GM19468 (cell line): Measurements from ENCODE around the gene SECISBP2L.

ENCODE experiments used
- ATAC-seq: cut with Tn5 transposase; IDR thresholded peaks from one replicate; pipeline ENCODE4 v1.9.1; 2021; ENCODE audit warnings: mild to moderate bottlenecking, moderate library complexity, moderate number of reproducible peaks; ENCODE audit not compliant: unreplicated experiment; ENCODE audit errors: extremely low read depth

SECISBP2L gene

GRCh38 chr15:48967336-48967735 lies 78.9 kb downstream of the SECISBP2L start:
- no peak for ATAC-seq

- peak; percentile 64 for ATAC-seq
These were observed 79.5 kb downstream of the SECISBP2L start for GRCh38 chr15:48966595-48967301.

DNA sequence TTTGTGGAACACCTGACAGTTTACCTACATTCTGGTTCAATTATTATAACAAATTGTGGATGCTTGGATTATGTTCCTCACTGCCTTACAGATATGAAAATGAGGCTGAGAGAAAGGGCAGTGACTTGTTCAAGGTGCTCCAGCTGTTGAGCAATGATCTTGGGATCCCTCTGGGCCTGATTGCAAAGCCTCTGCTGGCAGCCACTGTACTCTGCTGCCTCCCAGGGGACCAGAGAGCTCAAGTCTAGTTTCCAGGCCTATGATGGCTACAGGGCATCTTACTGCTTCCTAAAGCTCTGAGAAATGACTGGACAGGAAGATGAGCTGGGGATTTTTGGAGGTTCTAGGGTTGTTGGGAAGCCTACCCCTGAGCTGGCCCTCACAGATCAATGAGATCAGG lies 80.3 kb downstream of the SECISBP2L start:
- ATAC-seq, result no peak

DNA sequence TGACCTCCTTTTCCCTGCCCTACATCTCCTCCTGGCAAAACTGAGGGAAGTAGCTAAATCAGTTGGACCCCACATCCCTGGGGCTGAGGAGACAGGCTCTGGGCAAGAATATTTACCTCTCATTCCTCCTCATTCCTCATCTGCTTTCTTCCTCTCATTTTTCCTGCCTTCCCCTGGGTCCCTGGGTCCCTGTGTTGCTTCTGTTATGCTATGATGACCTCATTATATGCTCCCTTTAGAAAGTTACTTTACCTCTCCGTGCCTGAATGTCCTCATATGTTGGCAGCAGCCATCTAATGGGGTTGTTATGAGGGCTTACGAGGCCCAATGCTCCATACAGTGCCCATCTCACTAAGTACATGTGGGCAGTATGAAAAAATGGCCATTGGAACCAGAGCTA lies 81.3 kb downstream of the SECISBP2L start:
- no peak for ATAC-seq

- ATAC-seq, result peak; percentile 33
These were observed 82.6 kb downstream of the SECISBP2L start, which contains the start of gene SHC4 for GRCh38 chr15:48963524-48964113. Gene SHC4 (minus strand): TSS chr15:48963919. CDS start chr15:48963015, 904 bp downstream.

DNA sequence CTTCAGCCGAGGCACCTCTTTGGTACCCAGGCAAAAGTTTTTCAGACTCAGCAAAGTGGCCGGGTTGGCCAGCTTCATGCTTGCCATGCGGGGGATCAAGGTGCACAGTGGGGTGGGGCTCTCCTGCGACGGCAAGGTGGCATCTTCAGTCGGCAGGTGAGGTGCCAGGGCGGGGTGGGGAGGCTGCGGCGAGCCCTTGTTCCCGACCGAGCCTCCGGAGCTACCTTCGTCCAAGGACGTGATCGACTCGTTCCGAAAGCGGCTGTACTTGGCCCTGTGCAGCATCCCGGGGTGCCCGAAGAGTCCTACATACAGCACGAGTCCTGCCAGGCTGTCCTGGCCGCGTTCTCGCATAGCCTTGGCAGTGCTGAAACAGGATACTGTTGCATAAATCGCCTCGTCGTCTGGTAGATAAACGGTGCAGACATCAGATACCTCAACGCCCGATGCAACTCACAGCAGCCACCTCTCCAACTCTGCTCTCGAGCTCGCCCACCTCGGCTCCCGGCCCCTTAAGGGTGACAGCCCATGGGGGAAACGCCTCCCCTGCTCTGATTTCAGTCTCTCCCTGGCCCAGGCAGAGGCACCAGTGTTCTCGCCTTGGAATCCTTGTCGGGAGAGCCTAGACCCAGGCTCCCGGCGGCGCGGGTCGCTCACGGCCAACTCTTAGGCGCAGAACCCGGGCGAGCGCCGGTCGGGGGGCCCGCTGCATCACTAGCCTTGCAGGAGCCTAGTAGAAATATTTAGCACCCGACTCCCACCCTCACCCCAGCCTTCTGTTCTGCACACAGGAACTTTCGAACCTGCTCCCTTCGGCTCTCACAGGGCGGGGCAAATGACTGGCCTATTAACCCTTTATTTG lies 83.4 kb downstream of the SECISBP2L start:
- ATAC-seq, result no peak

DNA sequence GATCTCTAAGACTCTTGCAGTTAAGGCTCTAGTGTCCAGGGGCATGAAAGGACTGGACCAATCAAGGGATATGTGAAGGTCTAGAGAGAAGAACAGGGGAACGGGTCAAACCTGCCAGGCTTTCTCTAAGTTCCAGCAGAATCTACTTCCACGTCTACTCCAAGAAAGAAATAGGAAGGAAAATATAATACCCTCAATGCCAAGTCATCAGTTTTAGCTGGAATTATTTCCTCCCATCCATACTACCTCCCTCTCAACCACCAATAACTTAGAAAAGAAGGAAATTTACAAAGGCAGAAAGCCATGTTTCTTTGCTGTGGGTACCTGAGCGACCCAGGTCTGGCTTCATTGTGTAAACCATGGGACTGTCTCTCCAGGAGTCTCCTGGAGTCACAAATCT lies 90.3 kb downstream of the SECISBP2L start:
- no peak for ATAC-seq

DNA sequence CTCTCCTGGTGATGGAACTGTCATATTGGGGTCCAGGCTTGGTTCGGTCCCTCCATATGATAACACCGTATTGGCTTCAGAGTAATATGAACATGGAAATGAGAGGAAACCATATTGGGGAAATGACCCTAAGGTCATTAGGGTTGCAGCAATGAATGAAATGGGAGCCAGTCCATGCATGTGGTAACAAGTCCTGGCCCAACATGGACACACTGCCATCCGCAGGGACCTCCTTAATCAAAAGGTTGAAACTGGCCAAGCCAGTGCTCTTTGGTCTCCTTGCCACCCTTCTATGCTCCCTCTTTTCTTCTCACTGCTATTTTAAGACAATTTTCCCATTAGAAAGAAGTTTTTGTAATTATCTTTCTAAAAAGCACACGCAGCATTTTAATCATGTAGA lies 90.9 kb downstream of the SECISBP2L start:
- ATAC-seq, result no peak

GRCh38 chr15:48954538-48954937 lies 91.7 kb downstream of the SECISBP2L start:
- ATAC-seq, result no peak

DNA sequence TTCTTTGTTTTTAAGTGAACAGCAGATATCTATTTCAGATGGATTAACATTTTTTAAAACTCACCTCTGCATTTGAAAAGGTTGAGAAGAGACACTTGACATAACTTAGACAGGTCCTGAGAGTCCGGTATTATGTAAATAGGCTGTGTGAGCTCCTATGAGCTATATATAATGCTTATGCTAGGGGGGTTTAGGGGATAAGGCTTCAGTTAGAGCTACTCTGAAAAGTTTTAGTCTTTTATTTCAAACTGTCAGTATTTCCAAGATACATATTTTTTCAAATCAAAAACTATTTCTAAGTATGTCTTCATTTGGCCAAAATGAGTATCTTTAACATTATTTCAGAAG lies 99.4 kb downstream of the SECISBP2L start:
- ATAC-seq, result no peak

- ATAC-seq, result no peak
These were observed 100.0 kb downstream of the SECISBP2L start for GRCh38 chr15:48946074-48946839.

DNA sequence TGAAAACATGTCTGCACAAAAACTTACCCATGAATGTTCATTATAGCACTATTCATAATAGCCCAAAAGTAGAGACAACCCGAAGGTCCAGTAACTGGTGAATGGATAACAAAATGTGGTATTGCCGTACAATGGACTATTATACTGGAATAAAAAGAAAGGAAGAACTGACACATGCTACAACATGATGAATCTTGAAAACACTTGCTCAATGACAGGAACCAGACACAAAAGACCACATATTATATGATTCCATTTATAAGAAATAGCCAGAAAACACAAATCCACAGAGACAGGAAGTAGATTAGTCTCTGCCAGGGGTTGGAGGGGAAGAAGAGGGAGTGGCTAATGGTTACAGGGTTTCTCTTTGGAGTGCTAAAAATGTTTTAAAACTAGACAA lies 100.9 kb downstream of the SECISBP2L start:
- ATAC-seq, result no peak

DNA sequence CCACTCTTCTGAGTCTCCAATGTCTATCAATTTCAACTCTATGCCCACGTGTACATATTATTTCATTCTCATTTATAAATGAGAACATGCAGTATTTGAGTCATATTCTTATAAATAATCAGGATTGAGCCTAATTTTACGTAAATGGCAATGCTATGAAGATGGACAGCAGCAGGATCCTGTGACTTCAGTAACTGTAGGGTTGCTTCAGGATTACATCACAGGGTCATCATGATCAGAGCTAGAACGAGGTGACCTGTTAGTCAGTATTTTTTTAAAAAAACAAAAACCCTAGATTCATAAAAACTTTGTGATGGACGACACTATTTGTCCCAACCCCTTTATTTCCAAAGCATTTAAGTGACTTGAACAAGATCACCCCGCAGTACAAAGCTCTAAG lies 104.3 kb downstream of the SECISBP2L start:
- no peak for ATAC-seq

GRCh38 chr15:48940508-48940907 lies 105.7 kb downstream of the SECISBP2L start:
- ATAC-seq, result peak; percentile 85

GRCh38 chr15:48939648-48940047 lies 106.6 kb downstream of the SECISBP2L start:
- no peak for ATAC-seq
